Loucy (cell line): ENCODE measurements around the gene CD244.

Experiments
- H2AFZ ChIP-seq: fragments of 200-600 bp; sonication (generic); 2 replicates; pipeline ENCODE4 v1.6.0; 2016; ENCODE audit warnings: antibody characterized with exemption, mild to moderate bottlenecking, low read length, moderate library complexity
- H3F3A ChIP-seq: fragments of 200-600 bp; 2 replicates; pipeline ENCODE4 v1.6.0; 2016; ENCODE audit warnings: antibody characterized with exemption, low read depth, mild to moderate bottlenecking
- H3K27me3 ChIP-seq: fragments of 200-600 bp; sonication (generic); 2 replicates; pipeline ENCODE4 v1.6.1; 2014; ENCODE audit warnings: low read length, mild to moderate bottlenecking; ENCODE audit not compliant: insufficient read depth, poor library complexity, severe bottlenecking
- H3K36me3 ChIP-seq: fragments of 200-600 bp; sonication (generic); 2 replicates; pipeline ENCODE4 v1.6.1; 2016; ENCODE audit warnings: low read length; ENCODE audit not compliant: insufficient read depth
- H3K4me1 ChIP-seq: fragments of 200-600 bp; sonication (generic); 2 replicates; pipeline ENCODE4 v1.5.1; 2014; ENCODE audit warnings: low read length, mild to moderate bottlenecking; ENCODE audit not compliant: insufficient read depth, poor library complexity, severe bottlenecking
- H3K4me2 ChIP-seq: fragments of 200-600 bp; sonication (generic); 2 replicates; pipeline ENCODE4 v1.6.0; 2014; ENCODE audit warnings: antibody characterized with exemption, low read length, low read depth, mild to moderate bottlenecking; ENCODE audit not compliant: poor library complexity, severe bottlenecking
- H3K4me3 ChIP-seq: fragments of 200-600 bp; sonication (generic); 2 replicates; pipeline ENCODE4 v1.5.1; 2014; ENCODE audit warnings: low read length, mild to moderate bottlenecking, mixed read lengths; ENCODE audit not compliant: poor library complexity, severe bottlenecking
- H3K79me2 ChIP-seq: fragments of 200-600 bp; sonication (generic); 2 replicates; pipeline ENCODE4 v1.6.1; 2014; ENCODE audit warnings: low read length; ENCODE audit not compliant: insufficient read depth
- H3K9ac ChIP-seq: fragments of 200-600 bp; sonication (generic); 2 replicates; pipeline ENCODE4 v1.6.0; 2014; ENCODE audit warnings: mild to moderate bottlenecking, low read depth, low read length, moderate library complexity; ENCODE audit not compliant: poor library complexity, severe bottlenecking
- H3K9me2 ChIP-seq: fragments of 200-600 bp; sonication (generic); replicated peaks from 2 replicates; pipeline ENCODE4 v1.6.1; 2016; ENCODE audit warnings: low read depth, low read length, mixed read lengths
- H3K9me3 ChIP-seq: fragments of 200-600 bp; sonication (generic); 2 replicates; pipeline ENCODE4 v1.6.1; 2014; ENCODE audit warnings: mild to moderate bottlenecking, antibody characterized with exemption, low read length, low read depth; ENCODE audit not compliant: insufficient read depth
- H4K20me1 ChIP-seq: fragments of 200-600 bp; sonication (generic); 2 replicates; pipeline ENCODE4 v1.6.0; 2014; ENCODE audit warnings: antibody characterized with exemption, low read length, mild to moderate bottlenecking; ENCODE audit not compliant: insufficient read depth, poor library complexity, severe bottlenecking
- CTCF ChIP-seq: fragments of 200-600 bp; sonication (generic); conservative IDR thresholded peaks from 2 replicates; pipeline ENCODE4 v1.5.1; 2014; ENCODE audit warnings: mild to moderate bottlenecking, antibody characterized with exemption, low read length
- EZH2phosphoT487 ChIP-seq: fragments of 200-600 bp; IDR thresholded peaks from 2 replicates; pipeline ENCODE4 v1.6.1; 2018; ENCODE audit warnings: antibody characterized with exemption, mild to moderate bottlenecking, moderate library complexity, borderline replicate concordance

Gene CD244

GRCh38 chr1:160850541-160850940 is 12.1 kb downstream of the CD244 start:
- TF ChIP-seq CTCF (no peak), EZH2phosphoT487 (no peak)
- Histone ChIP-seq H3K4me2 (peak overlapping the region; percentile 41), H3K9me2 (no peaks in the 10 kb centered on the region), H3K4me1 (peaks cover 63% of the 10 kb centered on the region), H3F3A (peaks cover 11% of the 10 kb centered on the region; the same call in 1 of the 2 replicates), H2AFZ (no peak overlapping the region), H3K27me3 (no peaks in the 10 kb centered on the region), H3K36me3 (peaks cover 10% of the 10 kb centered on the region; the same call in 1 of the 2 replicates), H4K20me1 (peaks cover 9% of the 10 kb centered on the region), H3K79me2 (peaks cover 95% of the 10 kb centered on the region), H3K9me3 (0 out of 2 replicates have a peak, but pooled peaks cover 3% of the 10 kb centered on the region), H3K4me3 (peak overlapping the region; percentile 45), H3K9ac (no peak overlapping the region)

- no peak overlapping the region for H3K4me3 ChIP-seq
- H3K27me3 ChIP-seq: no peaks in the 10 kb centered on the region
- H3K79me2 ChIP-seq: peaks cover 97% of the 10 kb centered on the region
- no peak overlapping the region for H2AFZ ChIP-seq
- peaks cover 77% of the 10 kb centered on the region for H3K4me1 ChIP-seq
- H3F3A ChIP-seq: 0 out of 2 replicates have a peak, but pooled peaks cover 4% of the 10 kb centered on the region
- TF ChIP-seq CTCF (no peak), EZH2phosphoT487 (no peak)
- H3K36me3 ChIP-seq: peaks cover 16% of the 10 kb centered on the region; the same call in 1 of the 2 replicates
- no peak overlapping the region for H3K9ac ChIP-seq
- H3K4me2 ChIP-seq: no peak overlapping the region
- H3K9me2 ChIP-seq: no peaks in the 10 kb centered on the region
- H4K20me1 ChIP-seq: peaks cover 9% of the 10 kb centered on the region
- H3K9me3 ChIP-seq: no peaks in the 10 kb centered on the region
These were observed 16.4 kb downstream of the CD244 start for GRCh38 chr1:160846281-160846680.

GRCh38 chr1:160844447-160845232 is 18.0 kb downstream of the CD244 start:
- H3K36me3 ChIP-seq: peaks cover 29% of the 10 kb centered on the region; the same call in 1 of the 2 replicates
- H3K4me2 ChIP-seq: peak overlapping the region; percentile 56
- no peaks in the 10 kb centered on the region for H3K9me2 ChIP-seq
- H3K27me3 ChIP-seq: no peaks in the 10 kb centered on the region
- H3K4me1 ChIP-seq: peaks cover 75% of the 10 kb centered on the region
- peaks cover 6% of the 10 kb centered on the region for H4K20me1 ChIP-seq
- no peaks in the 10 kb centered on the region for H3K9me3 ChIP-seq
- peak overlapping the region; percentile 57 for H3K9ac ChIP-seq
- H3K4me3 ChIP-seq: peak overlapping the region; percentile 15
- H2AFZ ChIP-seq: no peak overlapping the region
- TF ChIP-seq EZH2phosphoT487: no peak
- no peak for TF ChIP-seq CTCF
- H3F3A ChIP-seq: 0 out of 2 replicates have a peak, but pooled peaks cover 4% of the 10 kb centered on the region
- peaks cover 96% of the 10 kb centered on the region for H3K79me2 ChIP-seq
